H1 (cell line): Measurements from ENCODE around the gene TRUB1. TPM values are rescaled to one million over a fixed set of nuclear protein-coding genes. Genes with fewer than 3 reads are reported as not detected.

Experiments used
- KDM5A ChIP-seq: fragments of 200-600 bp; IDR thresholded peaks from 2 replicates; pipeline ENCODE4 v1.7.1; 2012; ENCODE audit warnings: mild to moderate bottlenecking, low read length, inconsistent platforms, mixed read lengths
- SP4 ChIP-seq: IDR thresholded peaks from 2 replicates; pipeline ENCODE4 v1.6.1; 2012; ENCODE audit warnings: low read length, inconsistent platforms
- polyA plus RNA-seq, 7 experiments: library from polyadenylated mRNA; depleted of rRNA in 3 of 7; stranded (reverse) in 5 of 7; unstranded in 2 of 7; fragments of >200 nt in 5 of 7; fragments of 200-250 nt in 2 of 7; gene quantifications; 1 replicate in 5 of 7; 2 replicates in 1 of 7; 4 replicates in 1 of 7; pipeline versions ENCODE4 v1.2.1 to v1.2.3, GENCODE V29; 2011 to 2013; ENCODE audit warnings: missing spikeins in 2 of 7, mixed read lengths in 2 of 7
- total RNA-seq: library from RNA; stranded (reverse); fragmentation: NEBNext Ultra II Directional; extraction: Animal tissue kit (Norgen Biotek cat#: 25700); gene quantifications from 2 replicates; pipeline ENCODE4 v1.2.1, GENCODE V29; 2021

TRUB1 gene
- total and polyA plus RNA-seq, 2 of the 8 experiments (the other 6 are each of a cell fraction or from before 2014, with no cell fraction given) = 6.3 to 22.2 TPM

- TF ChIP-seq KDM5A (no peak), SP4 (no peak)
- TF ChIP-seq, all 59 proteins: peak for 0
These were observed 57.7 kb downstream of the TRUB1 start (continued) for GRCh38 chr10:114995468-114996247.
